Measurements from ENCODE around the gene PCYT1B.
A peak's percentile ranks its signal among the peaks of the same experiment; 100 is the strongest.
"Not testable (repeated sequence)": the region's sequence is repeated elsewhere in the genome, so short reads cannot be mapped to it uniquely, and the experiment has no call there.

PCYT1B gene

DNA sequence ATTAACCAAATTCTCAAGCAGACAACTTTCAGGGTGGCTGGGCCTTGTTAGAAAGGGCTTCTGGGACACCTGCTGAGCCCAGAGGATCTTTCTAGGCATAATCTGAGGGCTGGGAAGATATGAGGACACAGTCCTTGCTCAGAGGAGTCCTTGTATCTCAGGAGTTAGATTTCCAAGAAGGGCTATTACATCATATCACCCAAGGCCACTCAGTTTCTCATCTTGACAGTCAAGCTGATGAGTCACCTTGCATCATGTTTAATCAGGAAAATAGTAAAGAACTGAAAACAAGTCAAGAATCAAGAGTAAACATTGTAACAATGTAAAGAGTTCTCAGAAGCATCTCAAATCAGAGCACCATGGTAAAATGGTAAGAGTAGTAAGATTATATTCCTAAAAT is 4.0 kb downstream of the PCYT1B start:
- Histone ChIP-seq H3K4me3 (ENCODE audit: low read depth, low read length) (no peak overlapping the region), H3K27me3 (replicated peaks) (no peaks in the 10 kb centered on the region), H3K36me3 (replicated peaks) (no peaks in the 10 kb centered on the region), H3K27ac (no peak overlapping the region)
- in situ Hi-C loops (cut with HindIII; ENCODE audit: low pct_ligation_motif_present, low sequenced_read_pairs): no loop called here
- no peak for DNase-seq
- TF ChIP-seq, protein P1, sequence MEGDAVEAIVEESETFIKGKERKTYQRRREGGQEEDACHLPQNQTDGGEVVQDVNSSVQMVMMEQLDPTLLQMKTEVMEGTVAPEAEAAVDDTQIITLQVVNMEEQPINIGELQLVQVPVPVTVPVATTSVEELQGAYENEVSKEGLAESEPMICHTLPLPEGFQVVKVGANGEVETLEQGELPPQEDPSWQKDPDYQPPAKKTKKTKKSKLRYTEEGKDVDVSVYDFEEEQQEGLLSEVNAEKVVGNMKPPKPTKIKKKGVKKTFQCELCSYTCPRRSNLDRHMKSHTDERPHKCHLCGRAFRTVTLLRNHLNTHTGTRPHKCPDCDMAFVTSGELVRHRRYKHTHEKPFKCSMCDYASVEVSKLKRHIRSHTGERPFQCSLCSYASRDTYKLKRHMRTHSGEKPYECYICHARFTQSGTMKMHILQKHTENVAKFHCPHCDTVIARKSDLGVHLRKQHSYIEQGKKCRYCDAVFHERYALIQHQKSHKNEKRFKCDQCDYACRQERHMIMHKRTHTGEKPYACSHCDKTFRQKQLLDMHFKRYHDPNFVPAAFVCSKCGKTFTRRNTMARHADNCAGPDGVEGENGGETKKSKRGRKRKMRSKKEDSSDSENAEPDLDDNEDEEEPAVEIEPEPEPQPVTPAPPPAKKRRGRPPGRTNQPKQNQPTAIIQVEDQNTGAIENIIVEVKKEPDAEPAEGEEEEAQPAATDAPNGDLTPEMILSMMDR (IDR thresholded peaks at IDR 0.05; ENCODE audit: low read depth, low read length, missing control alignments): no peak

DNA sequence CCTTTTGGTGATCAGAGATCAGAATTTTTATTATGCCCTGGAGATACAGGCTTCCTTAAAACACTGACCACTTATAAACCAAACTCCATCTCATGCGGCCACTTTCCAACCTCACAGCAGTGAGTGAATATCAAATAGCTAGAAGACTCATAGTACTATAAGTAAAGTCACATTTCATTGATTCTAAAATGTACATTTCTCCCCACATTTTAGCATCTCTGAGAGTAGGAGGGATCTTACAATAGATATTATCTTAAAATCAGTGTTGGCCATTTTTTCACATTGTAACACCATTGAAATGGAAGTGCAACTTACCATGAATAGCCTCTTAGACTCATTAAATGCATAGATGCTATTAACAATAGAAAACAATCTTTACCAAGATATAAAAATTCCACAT is 17.4 kb downstream of the PCYT1B start:
- in situ Hi-C loops (cut with HindIII; ENCODE audit: low pct_ligation_motif_present, low sequenced_read_pairs): no loop called here
- H3K27me3 ChIP-seq (replicated peaks): no peaks in the 10 kb centered on the region
- TF ChIP-seq, protein P1 (IDR thresholded peaks at IDR 0.05; ENCODE audit: low read depth, low read length, missing control alignments): no peak
- no peak for DNase-seq
- no peaks in the 10 kb centered on the region for H3K36me3 ChIP-seq (replicated peaks)
- no peak overlapping the region for H3K4me3 ChIP-seq (ENCODE audit: low read depth, low read length)
- no peak overlapping the region for H3K27ac ChIP-seq

DNA sequence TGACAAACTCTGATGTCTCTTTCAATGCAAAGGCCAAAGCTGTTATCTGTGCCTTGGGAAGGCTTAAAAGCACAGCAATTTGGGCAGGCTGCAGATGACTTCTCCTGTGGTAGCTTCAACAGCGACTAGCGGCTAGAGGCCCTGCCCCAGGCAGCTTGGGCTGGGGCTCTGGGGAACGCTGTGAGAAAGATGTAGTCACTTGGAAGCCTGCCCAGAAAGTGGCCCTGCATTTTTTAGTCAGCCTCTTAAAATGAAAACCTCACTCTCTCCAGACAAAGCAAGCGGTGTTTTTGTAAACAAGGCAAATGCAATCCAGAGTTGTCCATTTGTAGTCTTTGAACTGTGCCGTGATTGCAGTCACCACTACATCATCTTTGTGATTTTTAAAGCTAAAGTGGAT is 27.5 kb downstream of the PCYT1B start:
- Histone ChIP-seq H3K36me3 (replicated peaks) (no peaks in the 10 kb centered on the region), H3K27ac (no peak overlapping the region), H3K4me3 (ENCODE audit: low read depth, low read length) (no peak overlapping the region), H3K27me3 (replicated peaks) (no peaks in the 10 kb centered on the region)
- DNase-seq: peak; percentile 30
- in situ Hi-C loops (cut with HindIII; ENCODE audit: low pct_ligation_motif_present, low sequenced_read_pairs): no loop called here
- TF ChIP-seq, protein P1 (IDR thresholded peaks at IDR 0.05; ENCODE audit: low read depth, low read length, missing control alignments): no peak

DNA sequence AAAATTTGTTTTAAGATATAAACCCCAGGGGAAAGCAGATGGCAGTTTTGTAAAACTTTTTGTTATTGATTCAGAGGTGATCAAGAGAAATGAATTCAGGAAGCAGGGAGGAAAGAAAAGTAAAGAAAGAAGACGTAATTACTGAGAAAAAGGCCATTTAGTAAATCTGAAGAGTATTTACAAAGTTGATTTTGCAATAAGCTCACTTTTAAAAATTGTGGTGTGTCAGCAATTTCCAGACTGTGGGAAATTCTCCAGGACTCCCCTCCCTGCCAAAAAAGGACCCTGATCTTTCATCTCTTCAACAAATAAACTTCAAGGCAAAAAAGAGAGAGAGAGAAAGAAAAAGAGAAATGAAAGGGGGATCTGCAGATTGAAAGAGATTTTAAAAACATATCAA is 36.6 kb downstream of the PCYT1B start:
- DNase-seq: no peak
- in situ Hi-C loops (cut with HindIII; ENCODE audit: low pct_ligation_motif_present, low sequenced_read_pairs): no loop called here
- H3K27me3 ChIP-seq (replicated peaks): no peaks in the 10 kb centered on the region
- TF ChIP-seq, protein P1 (IDR thresholded peaks at IDR 0.05; ENCODE audit: low read depth, low read length, missing control alignments): no peak
- H3K36me3 ChIP-seq (replicated peaks): no peaks in the 10 kb centered on the region
- no peak overlapping the region for H3K27ac ChIP-seq
- no peak overlapping the region for H3K4me3 ChIP-seq (ENCODE audit: low read depth, low read length)

DNA sequence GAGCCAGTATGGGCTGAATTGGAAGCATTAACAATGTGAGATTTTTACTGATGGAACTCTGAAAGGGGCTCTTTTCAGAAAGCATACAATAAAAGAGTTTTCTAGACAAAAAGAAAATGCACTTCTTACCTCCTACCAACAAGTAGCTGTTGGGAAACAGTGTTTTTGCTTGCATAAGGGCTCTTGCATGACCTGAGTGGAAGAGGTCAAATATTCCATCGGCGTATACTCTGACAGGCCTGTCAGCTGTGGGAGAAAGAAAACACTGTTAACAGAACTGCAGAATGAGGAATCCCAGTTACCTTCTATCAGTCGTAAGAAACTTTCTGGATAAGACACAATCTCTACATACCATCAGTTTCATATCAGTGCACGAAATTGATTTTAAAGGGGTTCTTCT is 39.5 kb downstream of the PCYT1B start:
- TF ChIP-seq, protein P1 (IDR thresholded peaks at IDR 0.05; ENCODE audit: low read depth, low read length, missing control alignments): no peak
- in situ Hi-C loops (cut with HindIII; ENCODE audit: low pct_ligation_motif_present, low sequenced_read_pairs): no loop called here
- H3K4me3 ChIP-seq (ENCODE audit: low read depth, low read length): no peak overlapping the region
- no peak overlapping the region for H3K27ac ChIP-seq
- H3K36me3 ChIP-seq (replicated peaks): no peaks in the 10 kb centered on the region
- no peaks in the 10 kb centered on the region for H3K27me3 ChIP-seq (replicated peaks)
- no peak for DNase-seq

DNA sequence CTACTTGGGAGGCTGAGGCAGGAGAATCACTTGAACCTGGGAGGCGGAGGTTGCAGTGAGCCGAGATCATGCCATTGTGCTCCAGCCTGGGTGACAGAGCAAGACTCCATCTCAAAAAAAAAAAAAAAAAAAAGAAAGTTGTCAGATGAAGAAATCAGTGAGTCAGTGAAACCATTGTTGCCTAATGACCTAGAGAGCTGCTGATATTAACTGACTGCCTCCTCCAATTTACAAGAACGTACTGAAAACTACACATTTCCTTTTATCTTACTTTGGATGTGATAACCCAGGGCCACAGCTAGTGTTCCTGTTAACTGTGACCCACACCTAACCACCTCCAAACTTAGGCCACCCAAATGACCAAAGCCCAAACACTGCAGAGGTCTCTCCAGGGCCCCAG is 41.2 kb downstream of the PCYT1B start:
- in situ Hi-C loops (cut with HindIII; ENCODE audit: low pct_ligation_motif_present, low sequenced_read_pairs); H3K27ac ChIP-seq; DNase-seq; H3K4me3 ChIP-seq (ENCODE audit: low read depth, low read length); H3K27me3 ChIP-seq (replicated peaks); H3K36me3 ChIP-seq (replicated peaks): not testable (repeated sequence)

Data from brain microvascular endothelial cell (primary cell).